ENCODE results near the gene PHLDB1.

PHLDB1 gene

GRCh38 chr11:118623269-118623655 lies 15.8 kb downstream of the PHLDB1 start:
- DNase-seq, result no peak

- no peak for DNase-seq
Observed at GRCh38 chr11:118625036-118625690, 17.7 kb downstream of the PHLDB1 start.

GRCh38 chr11:118625976-118626375 lies 18.6 kb downstream of the PHLDB1 start:
- no peak for DNase-seq

- no peak for DNase-seq
Observed at GRCh38 chr11:118627566-118627965, 20.2 kb downstream of the PHLDB1 start.

- no peak for DNase-seq
Observed at GRCh38 chr11:118628031-118628430, 20.6 kb downstream of the PHLDB1 start.

- DNase-seq, result no peak
Observed at GRCh38 chr11:118628432-118628831, 21.0 kb downstream of the PHLDB1 start.

GRCh38 chr11:118628861-118629549 lies 21.6 kb downstream of the PHLDB1 start:
- no peak for DNase-seq

- DNase-seq, result no peak
Observed at GRCh38 chr11:118629761-118630661, 22.6 kb downstream of the PHLDB1 start.

GRCh38 chr11:118631142-118631909 lies 23.9 kb downstream of the PHLDB1 start:
- DNase-seq, result no peak

- DNase-seq, result no peak
Observed at GRCh38 chr11:118632577-118633318, 25.3 kb downstream of the PHLDB1 start.

- no peak for DNase-seq
Observed at GRCh38 chr11:118633319-118633690, 25.9 kb downstream of the PHLDB1 start.

- DNase-seq, result no peak
Observed at GRCh38 chr11:118633979-118634378, 26.6 kb downstream of the PHLDB1 start.

- no peak for DNase-seq
Observed at GRCh38 chr11:118634431-118635236, 27.2 kb downstream of the PHLDB1 start.

GRCh38 chr11:118635237-118635591 lies 27.8 kb downstream of the PHLDB1 start:
- DNase-seq, result no peak

- no peak for DNase-seq
Observed at GRCh38 chr11:118635642-118636041, 28.2 kb downstream of the PHLDB1 start.

- DNase-seq, result no peak
Observed at GRCh38 chr11:118636569-118637290, 29.3 kb downstream of the PHLDB1 start.

GRCh38 chr11:118638726-118639125 lies 31.3 kb downstream of the PHLDB1 start:
- no peak for DNase-seq

- DNase-seq, result no peak
Observed at GRCh38 chr11:118639899-118640298, 32.5 kb downstream of the PHLDB1 start.

GRCh38 chr11:118640332-118641154 lies 33.1 kb downstream of the PHLDB1 start:
- DNase-seq, result no peak

Measured in activated CD8-positive, alpha-beta memory T cell treated with anti-CD3 and anti-CD28 coated beads for 24 hours (primary cell).